ENCODE data around the gene NAT14. TPM values are rescaled to one million over a fixed set of nuclear protein-coding genes. Genes with fewer than 3 reads are reported as not detected.
"Not testable (repeated sequence)": the region's sequence is repeated elsewhere in the genome, so short reads cannot be mapped to it uniquely, and the experiment has no call there.

Gene NAT14
- polyA plus RNA-seq, 2 donors = 4.2 to 6.8 TPM

- H3K27me3 ChIP-seq (ENCODE audit: control insufficient read depth in 1 of 2, insufficient read depth in 2 of 2, low read length in 2 of 2) = peaks cover 7 to 38% of the 10 kb centered on the region in 2 donors
- no peaks in the 10 kb centered on the region for H3K36me3 ChIP-seq (ENCODE audit: control insufficient read depth in 2 of 2, insufficient read depth in 2 of 2, low read length in 1 of 2)
- 2 to 3% methylated on average over 43 of the region's 43 CpGs for whole genome bisulfite sequencing, 2 donors
- H3K27ac ChIP-seq (ENCODE audit: low read depth in 2 of 2, low read length in 1 of 2) = no peak within 1 kb of the TSS
- H3K9me3 ChIP-seq (ENCODE audit: control insufficient read depth in 2 of 2, insufficient read depth in 1 of 2, low read depth in 1 of 2, low read length in 1 of 2) = peaks cover 0 to 10% of the 10 kb centered on the region in 2 donors
- peaks cover 8 to 20% of the 10 kb centered on the region in 2 donors for H3K4me1 ChIP-seq (ENCODE audit: control insufficient read depth in 2 of 2, insufficient read depth in 2 of 2, low read length in 1 of 2)
- no peak within 1 kb of the TSS for H3K4me3 ChIP-seq (ENCODE audit: low read depth in 1 of 2, low read length in 2 of 2)
Observed at GRCh38 chr19:55443045-55443823, 41.8 kb upstream of the NAT14 start, which contains the start of gene SHISA7. TSS of gene SHISA7 (minus strand) at chr19:55443300. CDS start at chr19:55442863, 437 bp downstream.

- Histone ChIP-seq H3K4me1 (ENCODE audit: control insufficient read depth in 2 of 2, insufficient read depth in 2 of 2, low read length in 1 of 2) (peaks cover 8 to 22% of the 10 kb centered on the region in 2 donors), H3K36me3 (ENCODE audit: control insufficient read depth in 2 of 2, insufficient read depth in 2 of 2, low read length in 1 of 2) (no peaks in the 10 kb centered on the region), H3K4me3 (ENCODE audit: low read depth in 1 of 2, low read length in 2 of 2) (no peak overlapping the region), H3K9me3 (ENCODE audit: control insufficient read depth in 2 of 2, insufficient read depth in 1 of 2, low read depth in 1 of 2, low read length in 1 of 2) (peaks cover 0 to 10% of the 10 kb centered on the region in 2 donors), H3K27me3 (ENCODE audit: control insufficient read depth in 1 of 2, insufficient read depth in 2 of 2, low read length in 2 of 2) (peaks cover 7 to 33% of the 10 kb centered on the region in 2 donors), H3K27ac (ENCODE audit: low read depth in 2 of 2, low read length in 1 of 2) (no peak overlapping the region)
- 32 to 33% methylated on average over 18 of the region's 18 CpGs for WGBS, 2 donors
Observed at GRCh38 chr19:55443824-55444480, 41.0 kb upstream of the NAT14 start.

GRCh38 chr19:55444646-55445045 lies 40.3 kb upstream of the NAT14 start:
- 44 to 45% methylated on average over 11 of the region's 11 CpGs for WGBS, 2 donors
- H3K36me3 ChIP-seq (ENCODE audit: control insufficient read depth in 2 of 2, insufficient read depth in 2 of 2, low read length in 1 of 2) = no peaks in the 10 kb centered on the region
- H3K9me3 ChIP-seq (ENCODE audit: control insufficient read depth in 2 of 2, insufficient read depth in 1 of 2, low read depth in 1 of 2, low read length in 1 of 2) = peaks cover 0 to 13% of the 10 kb centered on the region in 2 donors
- H3K27ac ChIP-seq (ENCODE audit: low read depth in 2 of 2, low read length in 1 of 2) = no peak overlapping the region
- H3K4me3 ChIP-seq (ENCODE audit: low read depth in 1 of 2, low read length in 2 of 2) = no peak overlapping the region
- H3K27me3 ChIP-seq (ENCODE audit: control insufficient read depth in 1 of 2, insufficient read depth in 2 of 2, low read length in 2 of 2) = peaks cover 7 to 33% of the 10 kb centered on the region in 2 donors
- peaks cover 8 to 22% of the 10 kb centered on the region in 2 donors for H3K4me1 ChIP-seq (ENCODE audit: control insufficient read depth in 2 of 2, insufficient read depth in 2 of 2, low read length in 1 of 2)

- no peak overlapping the region for H3K4me3 ChIP-seq (ENCODE audit: low read depth in 1 of 2, low read length in 2 of 2)
- H3K27me3 ChIP-seq (ENCODE audit: control insufficient read depth in 1 of 2, insufficient read depth in 2 of 2, low read length in 2 of 2) = peaks cover 7 to 29% of the 10 kb centered on the region in 2 donors
- no peaks in the 10 kb centered on the region for H3K36me3 ChIP-seq (ENCODE audit: control insufficient read depth in 2 of 2, insufficient read depth in 2 of 2, low read length in 1 of 2)
- WGBS, 2 donors = 41 to 48% methylated on average over 8 of the region's 8 CpGs
- H3K4me1 ChIP-seq (ENCODE audit: control insufficient read depth in 2 of 2, insufficient read depth in 2 of 2, low read length in 1 of 2) = peaks cover 8 to 22% of the 10 kb centered on the region in 2 donors
- H3K9me3 ChIP-seq (ENCODE audit: control insufficient read depth in 2 of 2, insufficient read depth in 1 of 2, low read depth in 1 of 2, low read length in 1 of 2) = peaks cover 0 to 6% of the 10 kb centered on the region in 2 donors
- H3K27ac ChIP-seq (ENCODE audit: low read depth in 2 of 2, low read length in 1 of 2) = no peak overlapping the region
Observed at GRCh38 chr19:55446060-55446459, 38.9 kb upstream of the NAT14 start.

- no peak overlapping the region for H3K4me3 ChIP-seq (ENCODE audit: low read depth in 1 of 2, low read length in 2 of 2)
- H3K4me1 ChIP-seq (ENCODE audit: control insufficient read depth in 2 of 2, insufficient read depth in 2 of 2, low read length in 1 of 2) = peaks cover 7 to 18% of the 10 kb centered on the region in 2 donors
- peaks cover 0 to 6% of the 10 kb centered on the region in 2 donors for H3K9me3 ChIP-seq (ENCODE audit: control insufficient read depth in 2 of 2, insufficient read depth in 1 of 2, low read depth in 1 of 2, low read length in 1 of 2)
- WGBS, 2 donors = 22 to 26% methylated on average over 16 of the region's 16 CpGs
- H3K36me3 ChIP-seq (ENCODE audit: control insufficient read depth in 2 of 2, insufficient read depth in 2 of 2, low read length in 1 of 2) = no peaks in the 10 kb centered on the region
- H3K27me3 ChIP-seq (ENCODE audit: control insufficient read depth in 1 of 2, insufficient read depth in 2 of 2, low read length in 2 of 2) = peaks cover 3 to 18% of the 10 kb centered on the region in 2 donors
- H3K27ac ChIP-seq (ENCODE audit: low read depth in 2 of 2, low read length in 1 of 2) = no peak overlapping the region
Observed at GRCh38 chr19:55447421-55448174, 37.4 kb upstream of the NAT14 start.

GRCh38 chr19:55448175-55448490 lies 36.9 kb upstream of the NAT14 start:
- peaks cover 3 to 13% of the 10 kb centered on the region in 2 donors for H3K27me3 ChIP-seq (ENCODE audit: control insufficient read depth in 1 of 2, insufficient read depth in 2 of 2, low read length in 2 of 2)
- H3K27ac ChIP-seq (ENCODE audit: low read depth in 2 of 2, low read length in 1 of 2); H3K36me3 ChIP-seq (ENCODE audit: control insufficient read depth in 2 of 2, insufficient read depth in 2 of 2, low read length in 1 of 2); H3K4me3 ChIP-seq (ENCODE audit: low read depth in 1 of 2, low read length in 2 of 2); H3K9me3 ChIP-seq (ENCODE audit: control insufficient read depth in 2 of 2, insufficient read depth in 1 of 2, low read depth in 1 of 2, low read length in 1 of 2): not testable (repeated sequence)
- WGBS, 2 donors = 78% methylated on average over 5 of the region's 5 CpGs
- peaks cover 5 to 18% of the 10 kb centered on the region in 2 donors for H3K4me1 ChIP-seq (ENCODE audit: control insufficient read depth in 2 of 2, insufficient read depth in 2 of 2, low read length in 1 of 2)

GRCh38 chr19:55449469-55449868 lies 35.5 kb upstream of the NAT14 start:
- peaks cover 5 to 18% of the 10 kb centered on the region in 2 donors for H3K4me1 ChIP-seq (ENCODE audit: control insufficient read depth in 2 of 2, insufficient read depth in 2 of 2, low read length in 1 of 2)
- H3K9me3 ChIP-seq (ENCODE audit: control insufficient read depth in 2 of 2, insufficient read depth in 1 of 2, low read depth in 1 of 2, low read length in 1 of 2) = peaks cover 0 to 6% of the 10 kb centered on the region in 2 donors
- no peak overlapping the region for H3K4me3 ChIP-seq (ENCODE audit: low read depth in 1 of 2, low read length in 2 of 2)
- H3K36me3 ChIP-seq (ENCODE audit: control insufficient read depth in 2 of 2, insufficient read depth in 2 of 2, low read length in 1 of 2) = peaks cover 0 to 4% of the 10 kb centered on the region in 2 donors
- WGBS, 2 donors = 38 to 39% methylated on average over 16 of the region's 16 CpGs
- no peak overlapping the region for H3K27ac ChIP-seq (ENCODE audit: low read depth in 2 of 2, low read length in 1 of 2)
- peaks cover 0 to 8% of the 10 kb centered on the region in 2 donors for H3K27me3 ChIP-seq (ENCODE audit: control insufficient read depth in 1 of 2, insufficient read depth in 2 of 2, low read length in 2 of 2)

GRCh38 chr19:55451163-55451964 lies 33.6 kb upstream of the NAT14 start:
- Histone ChIP-seq H3K36me3 (ENCODE audit: control insufficient read depth in 2 of 2, insufficient read depth in 2 of 2, low read length in 1 of 2) (peaks cover 0 to 7% of the 10 kb centered on the region in 2 donors), H3K27ac (ENCODE audit: low read depth in 2 of 2, low read length in 1 of 2) (no peak overlapping the region), H3K4me1 (ENCODE audit: control insufficient read depth in 2 of 2, insufficient read depth in 2 of 2, low read length in 1 of 2) (peaks cover 5 to 18% of the 10 kb centered on the region in 2 donors), H3K9me3 (ENCODE audit: control insufficient read depth in 2 of 2, insufficient read depth in 1 of 2, low read depth in 1 of 2, low read length in 1 of 2) (peaks cover 0 to 6% of the 10 kb centered on the region in 2 donors), H3K27me3 (ENCODE audit: control insufficient read depth in 1 of 2, insufficient read depth in 2 of 2, low read length in 2 of 2) (peaks cover 0 to 8% of the 10 kb centered on the region in 2 donors), H3K4me3 (ENCODE audit: low read depth in 1 of 2, low read length in 2 of 2) (peak overlapping the region in 1 of 2 donors; percentile 17)
- WGBS, 2 donors = 1 to 3% methylated on average over 38 to 80 of the region's 80 CpGs
